Hepatocyte (in vitro differentiated cells): ENCODE data around the gene PLEKHG4B.

Experiments
- EZH2phosphoT487 ChIP-seq: fragments of 200-600 bp; sonication (generic); IDR thresholded peaks from one replicate; pipeline ENCODE4 v1.6.1; 2018; ENCODE audit warnings: antibody characterized with exemption, mild to moderate bottlenecking, low read depth, moderate library complexity; ENCODE audit not compliant: unreplicated experiment, severe bottlenecking
- TF ChIP-seq, protein P1 (sequence below): fragments of 200-600 bp; sonication (generic); IDR thresholded peaks from 2 replicates; pipeline ENCODE4 v1.5.1; 2016; ENCODE audit warnings: antibody characterized with exemption, mild to moderate bottlenecking; ENCODE audit not compliant: poor library complexity

DNA sequence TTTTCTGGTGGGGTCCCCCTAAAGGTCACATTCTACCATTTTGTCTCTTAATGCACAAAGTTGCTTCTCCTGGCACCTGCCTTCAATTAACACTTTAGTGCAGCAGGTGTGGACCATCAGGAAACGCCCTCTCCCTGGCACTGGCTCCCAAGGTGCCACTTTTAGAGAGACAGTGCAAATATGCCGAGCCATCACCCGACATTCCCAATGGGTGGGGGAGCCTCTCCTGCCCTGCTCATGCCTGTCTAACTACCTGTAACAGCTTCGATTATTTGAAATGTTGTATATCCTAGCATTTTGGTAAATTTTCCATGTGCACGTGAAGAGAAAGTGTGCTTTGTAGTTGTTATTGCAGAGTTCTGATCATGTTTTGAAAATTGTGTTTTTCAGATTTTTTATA, 86.1 kb downstream of the PLEKHG4B start:
- TF ChIP-seq, protein P1, sequence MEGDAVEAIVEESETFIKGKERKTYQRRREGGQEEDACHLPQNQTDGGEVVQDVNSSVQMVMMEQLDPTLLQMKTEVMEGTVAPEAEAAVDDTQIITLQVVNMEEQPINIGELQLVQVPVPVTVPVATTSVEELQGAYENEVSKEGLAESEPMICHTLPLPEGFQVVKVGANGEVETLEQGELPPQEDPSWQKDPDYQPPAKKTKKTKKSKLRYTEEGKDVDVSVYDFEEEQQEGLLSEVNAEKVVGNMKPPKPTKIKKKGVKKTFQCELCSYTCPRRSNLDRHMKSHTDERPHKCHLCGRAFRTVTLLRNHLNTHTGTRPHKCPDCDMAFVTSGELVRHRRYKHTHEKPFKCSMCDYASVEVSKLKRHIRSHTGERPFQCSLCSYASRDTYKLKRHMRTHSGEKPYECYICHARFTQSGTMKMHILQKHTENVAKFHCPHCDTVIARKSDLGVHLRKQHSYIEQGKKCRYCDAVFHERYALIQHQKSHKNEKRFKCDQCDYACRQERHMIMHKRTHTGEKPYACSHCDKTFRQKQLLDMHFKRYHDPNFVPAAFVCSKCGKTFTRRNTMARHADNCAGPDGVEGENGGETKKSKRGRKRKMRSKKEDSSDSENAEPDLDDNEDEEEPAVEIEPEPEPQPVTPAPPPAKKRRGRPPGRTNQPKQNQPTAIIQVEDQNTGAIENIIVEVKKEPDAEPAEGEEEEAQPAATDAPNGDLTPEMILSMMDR, result no peak
- TF ChIP-seq EZH2phosphoT487, result no peak
